ENCODE data around the gene PIP5K1B. TPM values are rescaled to one million over a fixed set of nuclear protein-coding genes. Genes with fewer than 3 reads are reported as not detected.

PIP5K1B gene
- total and polyA plus RNA-seq, 2 of the 13 experiments (the other 11 are each of a cell fraction or from before 2014, with no cell fraction given): 15.8 to 17.5 TPM

DNA sequence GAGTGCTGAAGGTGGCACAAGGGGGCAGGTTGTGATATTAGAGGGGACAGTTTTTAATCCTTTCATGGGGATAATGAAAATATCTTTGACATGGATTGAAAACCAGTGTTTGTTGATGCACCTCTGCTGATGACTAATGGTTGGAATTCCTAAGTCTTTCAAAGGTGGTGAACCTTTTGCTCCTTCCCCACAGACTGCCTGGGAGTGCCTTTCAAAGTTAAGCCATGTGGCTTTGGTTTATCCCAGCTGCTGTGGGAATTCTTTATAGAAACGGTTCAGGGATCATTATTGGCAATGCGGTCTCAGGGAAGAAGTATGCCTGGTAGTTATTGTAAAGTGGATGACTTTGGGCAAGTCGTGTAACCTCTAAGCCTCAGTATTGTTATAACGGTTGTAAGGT, 45.7 kb downstream of the PIP5K1B start:
- in situ Hi-C loops (cut with HindIII; ENCODE audit: extremely low pct_ligation_motif_present, low pct_unique_long_range_greater_than_20kb): no loop called here
- FAIRE-seq: peak; percentile 40

DNA sequence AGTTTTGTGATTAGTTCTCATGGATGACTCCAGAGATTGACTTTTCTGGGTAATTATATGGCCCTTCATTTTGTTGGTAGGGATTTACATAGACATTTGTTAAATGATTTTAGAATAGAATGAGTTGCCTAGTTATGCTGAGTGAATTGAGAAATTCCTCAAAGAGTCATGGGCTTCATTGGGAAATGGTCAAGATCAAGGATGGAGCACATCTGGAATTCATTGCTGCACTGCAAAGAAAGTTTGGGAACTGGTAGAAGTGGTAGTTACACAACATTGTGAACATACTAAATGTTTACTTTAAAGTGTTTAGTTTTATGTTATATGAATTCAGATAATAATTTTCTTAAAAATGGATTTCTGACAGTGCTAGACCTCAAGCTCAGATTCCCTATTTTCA, 46.5 kb downstream of the PIP5K1B start:
- intact Hi-C loops (cut with micrococcal nuclease; ENCODE audit: unreplicated experiment) (no loop called here), in situ Hi-C loops (cut with HindIII; ENCODE audit: extremely low pct_ligation_motif_present, low pct_unique_long_range_greater_than_20kb) (no loop called here)
- no peaks in the 10 kb centered on the region for H4K20me1 ChIP-seq (ENCODE audit: insufficient read depth, low read length)
- H3K4me3 ChIP-seq (replicated peaks in 1 of 3; ENCODE audit: insufficient read depth in 1 of 3, low read depth in 2 of 3, low read length in 3 of 3): no peak overlapping the region
- FAIRE-seq: no peak
- no peak overlapping the region for H2AFZ ChIP-seq (ENCODE audit: low read length)
- TF ChIP-seq MLLT10 (CRISPR knock-in tag; IDR thresholded peaks at IDR 0.05) (no peak), RAD21 (CRISPR knock-in tag; IDR thresholded peaks at IDR 0.05) (no peak), SNAI1 (CRISPR knock-in tag; IDR thresholded peaks at IDR 0.05; ENCODE audit: borderline replicate concordance) (no peak), ZNF138 (CRISPR knock-in tag; IDR thresholded peaks at IDR 0.05; ENCODE audit: low read depth) (no peak)
- TF ChIP-seq, protein P1, sequence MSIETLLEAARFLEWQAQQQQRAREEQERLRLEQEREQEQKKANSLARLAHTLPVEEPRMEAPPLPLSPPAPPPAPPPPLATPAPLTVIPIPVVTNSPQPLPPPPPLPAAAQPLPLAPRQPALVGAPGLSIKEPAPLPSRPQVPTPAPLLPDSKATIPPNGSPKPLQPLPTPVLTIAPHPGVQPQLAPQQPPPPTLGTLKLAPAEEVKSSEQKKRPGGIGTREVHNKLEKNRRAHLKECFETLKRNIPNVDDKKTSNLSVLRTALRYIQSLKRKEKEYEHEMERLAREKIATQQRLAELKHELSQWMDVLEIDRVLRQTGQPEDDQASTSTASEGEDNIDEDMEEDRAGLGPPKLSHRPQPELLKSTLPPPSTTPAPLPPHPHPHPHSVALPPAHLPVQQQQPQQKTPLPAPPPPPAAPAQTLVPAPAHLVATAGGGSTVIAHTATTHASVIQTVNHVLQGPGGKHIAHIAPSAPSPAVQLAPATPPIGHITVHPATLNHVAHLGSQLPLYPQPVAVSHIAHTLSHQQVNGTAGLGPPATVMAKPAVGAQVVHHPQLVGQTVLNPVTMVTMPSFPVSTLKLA (IDR thresholded peaks at IDR 0.05): no peak
- TF ChIP-seq, protein P2, sequence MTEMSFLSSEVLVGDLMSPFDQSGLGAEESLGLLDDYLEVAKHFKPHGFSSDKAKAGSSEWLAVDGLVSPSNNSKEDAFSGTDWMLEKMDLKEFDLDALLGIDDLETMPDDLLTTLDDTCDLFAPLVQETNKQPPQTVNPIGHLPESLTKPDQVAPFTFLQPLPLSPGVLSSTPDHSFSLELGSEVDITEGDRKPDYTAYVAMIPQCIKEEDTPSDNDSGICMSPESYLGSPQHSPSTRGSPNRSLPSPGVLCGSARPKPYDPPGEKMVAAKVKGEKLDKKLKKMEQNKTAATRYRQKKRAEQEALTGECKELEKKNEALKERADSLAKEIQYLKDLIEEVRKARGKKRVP (CRISPR knock-in tag; IDR thresholded peaks at IDR 0.05): no peak
- no peak for ATAC-seq
- no TSS peak for BruUV-seq (replicated peaks)
- no peaks in the 10 kb centered on the region for H3K9me3 ChIP-seq (ENCODE audit: low read length)
- H3K79me2 ChIP-seq (ENCODE audit: insufficient read depth, low read length): peaks cover 18% of the 10 kb centered on the region
- H3K4me2 ChIP-seq (ENCODE audit: low read depth, low read length): no peak overlapping the region
- no peak overlapping the region for H3K9ac ChIP-seq (ENCODE audit: insufficient read depth, low read depth, low read length)
- no peak overlapping the region for H3K27ac ChIP-seq (ENCODE audit: extremely low read length, insufficient read depth, low read length)
- DNase-seq (ENCODE audit: low spot score): no peak
- ChIA-PET POLR2A (interaction anchor here (0.7 to 1.5 kb wide), 3 partner anchors 9 to 12 kb away, joined by 3 to 5 read pairs (median 4); no protein-coding TSS in a partner anchor), CTCF (ENCODE audit: low intra/inter-chr PET ratio, low total read pairs) (no interaction called here)
- no peaks in the 10 kb centered on the region for H3K27me3 ChIP-seq (ENCODE audit: control insufficient read depth in 1 of 2, insufficient read depth in 2 of 2, low read length in 2 of 2)
- H3K4me1 ChIP-seq (ENCODE audit: insufficient read depth, low read length): peaks cover 56% of the 10 kb centered on the region
- H3K36me3 ChIP-seq (replicated peaks in 1 of 2; ENCODE audit: control insufficient read depth in 1 of 2, insufficient read depth in 2 of 2, low read length in 2 of 2): no peaks in the 10 kb centered on the region; a peak in 1 of 5 replicates

More for the DNA sequence above, 45.7 kb downstream of the PIP5K1B start:
- ChIA-PET CTCF (ENCODE audit: low intra/inter-chr PET ratio, low total read pairs) (no interaction called here), POLR2A (interaction anchor here (0.7 to 1.5 kb wide), 3 partner anchors 10 to 11 kb away, joined by 3 to 5 read pairs (median 4); no protein-coding TSS in a partner anchor)
- H3K36me3 ChIP-seq (replicated peaks in 1 of 2; ENCODE audit: control insufficient read depth in 1 of 2, insufficient read depth in 2 of 2, low read length in 2 of 2): no peaks in the 10 kb centered on the region; a peak in 2 of 5 replicates
- H3K4me3 ChIP-seq (replicated peaks in 1 of 3; ENCODE audit: insufficient read depth in 1 of 3, low read depth in 2 of 3, low read length in 3 of 3): no peak overlapping the region
- no peaks in the 10 kb centered on the region for H4K20me1 ChIP-seq (ENCODE audit: insufficient read depth, low read length)
- no peak overlapping the region for H3K9ac ChIP-seq (ENCODE audit: insufficient read depth, low read depth, low read length)
- H3K27me3 ChIP-seq (ENCODE audit: control insufficient read depth in 1 of 2, insufficient read depth in 2 of 2, low read length in 2 of 2): no peaks in the 10 kb centered on the region
- H3K4me1 ChIP-seq (ENCODE audit: insufficient read depth, low read length): peaks cover 48% of the 10 kb centered on the region
- H2AFZ ChIP-seq (ENCODE audit: low read length): no peak overlapping the region
- H3K4me2 ChIP-seq (ENCODE audit: low read depth, low read length): no peak overlapping the region
- WGBS (ENCODE audit: low lambda C conversion rate): 65% methylated on average over 4 of the region's 4 CpGs
- intact Hi-C loops (cut with micrococcal nuclease; ENCODE audit: unreplicated experiment): no loop called here
- no peaks in the 10 kb centered on the region for H3K9me3 ChIP-seq (ENCODE audit: low read length)
- TF ChIP-seq, protein P3, sequence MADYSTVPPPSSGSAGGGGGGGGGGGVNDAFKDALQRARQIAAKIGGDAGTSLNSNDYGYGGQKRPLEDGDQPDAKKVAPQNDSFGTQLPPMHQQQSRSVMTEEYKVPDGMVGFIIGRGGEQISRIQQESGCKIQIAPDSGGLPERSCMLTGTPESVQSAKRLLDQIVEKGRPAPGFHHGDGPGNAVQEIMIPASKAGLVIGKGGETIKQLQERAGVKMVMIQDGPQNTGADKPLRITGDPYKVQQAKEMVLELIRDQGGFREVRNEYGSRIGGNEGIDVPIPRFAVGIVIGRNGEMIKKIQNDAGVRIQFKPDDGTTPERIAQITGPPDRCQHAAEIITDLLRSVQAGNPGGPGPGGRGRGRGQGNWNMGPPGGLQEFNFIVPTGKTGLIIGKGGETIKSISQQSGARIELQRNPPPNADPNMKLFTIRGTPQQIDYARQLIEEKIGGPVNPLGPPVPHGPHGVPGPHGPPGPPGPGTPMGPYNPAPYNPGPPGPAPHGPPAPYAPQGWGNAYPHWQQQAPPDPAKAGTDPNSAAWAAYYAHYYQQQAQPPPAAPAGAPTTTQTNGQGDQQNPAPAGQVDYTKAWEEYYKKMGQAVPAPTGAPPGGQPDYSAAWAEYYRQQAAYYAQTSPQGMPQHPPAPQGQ (CRISPR knock-in tag; IDR thresholded peaks at IDR 0.05; ENCODE audit: borderline replicate concordance): no peak
- peak; percentile 47 for TF ChIP-seq FOSL2 (CRISPR knock-in tag; IDR thresholded peaks at IDR 0.05)
- H3K27ac ChIP-seq (ENCODE audit: extremely low read length, insufficient read depth, low read length): no peak overlapping the region
- DNase-seq (ENCODE audit: low spot score) (peak; percentile 23), ATAC-seq (0 out of 3 replicates have a peak, but pooled peaks have one; percentile 35)
- H3K79me2 ChIP-seq (ENCODE audit: insufficient read depth, low read length): peaks cover 16% of the 10 kb centered on the region
- BruUV-seq (replicated peaks): no TSS peak
